Duodenal mucosa (tissue), 2 donors: ENCODE results near the gene SUMO4.

Experiments used
- H3K27ac ChIP-seq: one replicate; pipeline ENCODE4 v1.7.0; 2013; ENCODE audit warnings: low read depth, low read length
- H3K27me3 ChIP-seq, 2 donors: one replicate each; pipeline ENCODE4 v1.7.0; 2013; ENCODE audit warnings: low read length in 2 of 2, control low read depth in 1 of 2; ENCODE audit not compliant: insufficient read depth in 2 of 2, control insufficient read depth in 1 of 2
- H3K36me3 ChIP-seq, 2 donors: one replicate each; pipeline ENCODE4 v1.7.0; 2013; ENCODE audit warnings: low read length in 2 of 2, control low read depth in 1 of 2; ENCODE audit not compliant: insufficient read depth in 2 of 2, control insufficient read depth in 1 of 2
- H3K4me1 ChIP-seq, 2 donors: one replicate each; pipeline ENCODE4 v1.7.0; 2013; ENCODE audit warnings: low read length in 2 of 2, control low read depth in 1 of 2; ENCODE audit not compliant: insufficient read depth in 2 of 2, control insufficient read depth in 1 of 2
- H3K4me3 ChIP-seq, 2 donors: one replicate each; pipeline ENCODE4 v1.7.0; 2013; ENCODE audit warnings: low read length in 2 of 2, low read depth in 1 of 2
- H3K9ac ChIP-seq, 2 donors: one replicate each; pipeline ENCODE4 v1.7.0; 2013; ENCODE audit warnings: low read length in 2 of 2, low read depth in 1 of 2
- H3K9me3 ChIP-seq, 2 donors: one replicate each; pipeline ENCODE4 v1.7.0; 2013; ENCODE audit warnings: low read length in 2 of 2, control low read depth in 1 of 2; ENCODE audit not compliant: control insufficient read depth in 1 of 2

Gene SUMO4

GRCh38 chr6:149428606-149429005 lies 28.5 kb downstream of the SUMO4 start:
- Histone ChIP-seq H3K4me1 (peaks cover 0 to 3% of the 10 kb centered on the region in 2 donors), H3K9me3 (no peaks in the 10 kb centered on the region), H3K27me3 (no peaks in the 10 kb centered on the region), H3K4me3 (no peak overlapping the region), H3K36me3 (no peaks in the 10 kb centered on the region), H3K27ac (no peak overlapping the region), H3K9ac (no peak overlapping the region)

DNA sequence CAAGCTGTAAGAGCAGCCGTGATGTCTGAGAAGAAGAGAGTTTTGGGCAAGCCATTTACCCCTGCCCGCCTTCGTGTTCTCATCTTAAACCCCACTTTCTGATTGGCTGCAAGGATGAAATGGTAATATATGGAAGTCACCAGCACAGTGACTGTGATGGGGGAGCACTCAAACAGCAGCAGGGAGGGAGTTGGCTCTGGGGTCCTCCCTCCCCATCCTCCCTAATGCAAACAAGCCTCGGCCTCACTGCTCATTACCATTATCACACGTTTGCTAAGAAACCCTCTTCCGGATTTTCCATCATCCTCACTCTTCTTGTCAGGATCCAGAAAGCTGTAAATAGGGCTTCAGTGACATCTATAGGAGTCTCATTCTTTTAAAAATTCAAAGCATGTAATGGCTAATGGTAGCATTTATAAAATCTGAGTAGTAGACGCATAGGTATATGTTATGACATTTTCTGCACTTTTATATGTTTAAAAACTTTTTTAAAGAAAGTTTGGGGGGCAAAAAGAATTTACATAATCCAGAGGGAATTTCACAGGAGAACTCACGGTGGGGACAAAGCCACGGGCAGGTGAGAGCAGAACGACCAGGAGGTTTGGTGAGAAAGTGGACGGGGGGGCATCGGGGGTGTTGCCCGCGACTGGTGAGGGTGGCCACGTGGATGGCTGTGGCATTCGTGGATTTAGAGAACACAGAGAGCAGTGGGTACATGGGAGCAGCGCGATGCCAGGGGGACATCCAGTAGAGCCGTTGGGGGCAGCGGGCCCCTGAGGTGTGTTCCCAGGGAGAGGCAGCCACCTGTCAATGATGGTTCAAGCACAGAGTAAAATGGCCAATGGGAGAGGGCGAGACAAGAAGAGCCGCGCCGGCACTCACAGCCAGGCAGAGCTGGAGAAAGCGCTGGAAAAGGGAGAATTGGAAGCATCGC lies 29.6 kb downstream of the SUMO4 start:
- no peak overlapping the region for H3K9ac ChIP-seq
- H3K9me3 ChIP-seq, result no peaks in the 10 kb centered on the region
- H3K4me1 ChIP-seq, result peaks cover 0 to 3% of the 10 kb centered on the region in 2 donors
- no peaks in the 10 kb centered on the region for H3K36me3 ChIP-seq
- no peaks in the 10 kb centered on the region for H3K27me3 ChIP-seq
- no peak overlapping the region for H3K27ac ChIP-seq
- H3K4me3 ChIP-seq, result no peak overlapping the region

DNA sequence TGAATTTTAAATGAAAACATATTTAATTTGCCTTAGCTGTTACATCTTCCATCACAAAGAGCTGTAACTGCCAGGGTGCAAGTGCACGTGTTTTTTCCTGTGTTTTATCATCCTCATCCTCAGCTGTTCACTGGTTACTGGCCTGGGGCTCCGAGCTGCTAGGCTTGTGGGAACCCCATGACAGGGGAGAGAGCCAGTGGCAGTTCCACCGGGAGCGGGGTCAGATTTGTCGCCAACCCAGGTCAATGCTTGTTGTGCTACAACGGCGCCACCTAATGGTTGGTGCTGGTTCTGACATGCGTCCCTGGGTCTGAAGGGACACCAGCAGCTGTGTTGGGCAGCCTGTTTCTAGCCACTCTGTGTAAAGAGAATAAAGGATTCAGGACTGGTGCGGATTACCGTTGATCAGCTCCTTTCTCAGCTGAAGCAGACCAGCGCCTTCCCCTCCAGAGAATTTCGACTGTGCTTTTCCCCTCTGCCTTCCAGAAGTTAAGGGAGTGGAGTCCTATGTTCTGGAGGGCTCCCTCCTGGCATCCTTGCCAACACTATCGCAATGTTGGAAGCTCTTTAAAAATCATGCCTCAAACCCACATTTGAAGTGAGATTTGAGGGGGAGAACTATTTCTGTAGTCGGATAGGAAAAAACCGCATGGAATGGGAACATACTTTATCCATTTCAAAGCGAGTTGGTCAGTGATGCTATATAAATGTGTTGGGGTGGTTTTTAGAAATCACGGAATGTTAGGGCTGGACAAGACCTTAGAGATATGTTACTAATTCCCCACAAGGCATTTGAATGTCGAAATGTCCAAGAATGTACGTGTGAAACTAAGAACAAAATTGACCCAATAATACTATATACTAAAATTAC lies 32.1 kb downstream of the SUMO4 start:
- Histone ChIP-seq H3K4me1 (peaks cover 0 to 3% of the 10 kb centered on the region in 2 donors), H3K27ac (no peak overlapping the region), H3K27me3 (no peaks in the 10 kb centered on the region), H3K36me3 (no peaks in the 10 kb centered on the region), H3K9ac (no peak overlapping the region), H3K4me3 (no peak overlapping the region), H3K9me3 (no peaks in the 10 kb centered on the region)

- H3K9ac ChIP-seq, result no peak overlapping the region
- H3K9me3 ChIP-seq, result no peaks in the 10 kb centered on the region
Observed at GRCh38 chr6:149433405-149433804, 33.3 kb downstream of the SUMO4 start.

DNA sequence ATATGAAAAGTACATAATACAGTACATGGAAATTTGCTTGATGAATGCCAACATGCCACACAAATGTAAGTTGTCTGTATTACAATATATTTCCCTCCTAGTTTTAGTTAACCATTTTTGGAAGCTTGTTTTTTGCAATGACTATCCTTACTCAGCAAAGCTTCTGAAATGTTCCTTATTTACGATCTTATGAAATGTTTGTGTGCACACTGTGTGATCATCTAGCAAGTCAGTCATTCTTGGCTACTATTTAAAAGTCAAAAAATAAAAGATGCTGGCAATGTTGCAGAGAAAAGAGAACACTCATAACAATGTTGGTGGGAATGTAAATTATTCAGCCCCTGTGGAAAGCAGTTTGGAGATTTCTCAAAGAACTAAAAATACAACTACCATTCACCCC lies 33.8 kb downstream of the SUMO4 start:
- H3K4me1 ChIP-seq, result peaks cover 0 to 3% of the 10 kb centered on the region in 2 donors
- no peaks in the 10 kb centered on the region for H3K27me3 ChIP-seq
- H3K36me3 ChIP-seq, result no peaks in the 10 kb centered on the region
- H3K9me3 ChIP-seq, result no peaks in the 10 kb centered on the region
- no peak overlapping the region for H3K4me3 ChIP-seq
- no peak overlapping the region for H3K27ac ChIP-seq
- H3K9ac ChIP-seq, result no peak overlapping the region

More at GRCh38 chr6:149433405-149433804, 33.3 kb downstream of the SUMO4 start:
- peaks cover 0 to 3% of the 10 kb centered on the region in 2 donors for H3K4me1 ChIP-seq
- H3K27me3 ChIP-seq, result no peaks in the 10 kb centered on the region
- no peak overlapping the region for H3K27ac ChIP-seq
- H3K4me3 ChIP-seq, result no peak overlapping the region
- H3K36me3 ChIP-seq, result no peaks in the 10 kb centered on the region

DNA sequence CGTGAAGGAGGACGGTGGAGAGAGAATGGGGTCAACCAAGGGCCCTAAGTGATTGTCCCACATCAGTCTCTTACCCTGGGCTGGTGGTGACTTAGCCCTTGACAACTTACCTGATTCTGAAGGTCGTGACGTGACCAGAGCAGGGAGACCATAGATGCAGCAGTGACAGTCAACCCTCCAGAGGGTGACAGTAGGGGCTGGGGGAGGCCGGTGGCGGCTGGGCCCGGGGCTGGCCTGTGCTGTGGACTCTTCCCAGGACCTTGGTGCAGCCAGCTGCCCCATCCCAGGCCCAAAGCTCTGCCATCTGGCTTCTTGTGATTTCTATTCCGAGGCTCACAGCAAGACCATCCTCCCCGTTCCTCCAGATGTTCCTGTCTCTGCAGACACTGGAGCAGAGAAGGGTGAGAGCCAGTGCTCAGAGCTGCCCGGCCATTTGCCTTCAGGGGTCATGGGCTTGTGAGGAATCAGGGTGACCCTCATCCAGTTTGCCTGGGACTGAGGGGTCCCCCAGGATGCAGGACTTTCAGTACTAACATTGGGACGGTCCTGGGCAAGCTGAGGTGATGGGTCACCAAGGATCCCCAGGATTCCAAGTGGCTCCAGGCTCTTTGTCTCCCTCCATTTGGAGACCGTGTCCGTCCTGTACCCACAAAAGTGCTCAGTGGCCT lies 36.0 kb downstream of the SUMO4 start:
- H3K36me3 ChIP-seq, result no peaks in the 10 kb centered on the region
- H3K4me1 ChIP-seq, result peaks cover 0 to 3% of the 10 kb centered on the region in 2 donors
- H3K9me3 ChIP-seq, result no peaks in the 10 kb centered on the region
- no peak overlapping the region for H3K4me3 ChIP-seq
- H3K27me3 ChIP-seq, result no peaks in the 10 kb centered on the region
- H3K9ac ChIP-seq, result no peak overlapping the region
- no peak overlapping the region for H3K27ac ChIP-seq

DNA sequence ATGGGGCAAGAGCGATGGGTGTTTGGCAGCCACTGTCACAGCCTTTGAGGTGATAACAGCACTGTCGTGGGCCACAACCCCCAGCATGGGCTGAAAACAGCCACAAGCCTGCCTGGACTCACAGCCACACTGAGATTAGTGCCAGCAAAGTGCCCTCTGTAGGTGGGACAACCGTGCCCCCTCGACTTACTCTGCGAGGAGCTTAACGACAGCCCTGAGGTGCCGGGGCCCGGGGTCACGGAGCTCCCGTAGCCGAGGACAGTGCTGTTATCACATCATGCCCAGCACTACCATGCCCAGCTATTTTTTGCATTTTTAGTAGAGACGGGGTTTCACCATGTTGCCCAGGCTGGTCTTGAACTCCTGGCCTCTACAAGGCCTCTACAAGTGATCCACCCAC lies 36.6 kb downstream of the SUMO4 start:
- Histone ChIP-seq H3K4me1 (peaks cover 3 to 4% of the 10 kb centered on the region in 2 donors), H3K4me3 (no peak overlapping the region), H3K27ac (no peak overlapping the region), H3K9me3 (no peaks in the 10 kb centered on the region), H3K9ac (no peak overlapping the region), H3K36me3 (no peaks in the 10 kb centered on the region), H3K27me3 (no peaks in the 10 kb centered on the region)

DNA sequence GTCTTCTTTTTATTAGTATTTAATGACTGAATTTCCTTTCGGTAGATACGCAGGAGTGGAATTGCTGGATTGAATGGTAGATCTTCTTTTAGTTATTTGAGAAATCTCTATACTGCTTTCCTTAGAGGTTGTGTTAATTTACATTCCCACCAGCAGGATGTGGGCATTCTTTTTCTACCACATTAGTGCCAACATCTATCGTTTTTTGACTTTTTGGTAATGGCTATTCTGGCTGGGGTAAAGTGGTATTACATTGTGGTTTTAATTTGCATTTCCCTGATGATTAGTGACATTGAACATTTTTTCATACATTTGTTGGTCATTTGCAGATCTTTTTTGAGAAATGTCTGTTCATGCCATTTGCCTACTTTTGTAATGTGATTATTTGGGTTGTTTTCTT lies 37.1 kb downstream of the SUMO4 start:
- Histone ChIP-seq H3K27ac (no peak overlapping the region), H3K4me1 (peaks cover 0 to 7% of the 10 kb centered on the region in 2 donors), H3K27me3 (no peaks in the 10 kb centered on the region), H3K9me3 (no peaks in the 10 kb centered on the region), H3K36me3 (no peaks in the 10 kb centered on the region), H3K9ac (no peak overlapping the region), H3K4me3 (no peak overlapping the region)

DNA sequence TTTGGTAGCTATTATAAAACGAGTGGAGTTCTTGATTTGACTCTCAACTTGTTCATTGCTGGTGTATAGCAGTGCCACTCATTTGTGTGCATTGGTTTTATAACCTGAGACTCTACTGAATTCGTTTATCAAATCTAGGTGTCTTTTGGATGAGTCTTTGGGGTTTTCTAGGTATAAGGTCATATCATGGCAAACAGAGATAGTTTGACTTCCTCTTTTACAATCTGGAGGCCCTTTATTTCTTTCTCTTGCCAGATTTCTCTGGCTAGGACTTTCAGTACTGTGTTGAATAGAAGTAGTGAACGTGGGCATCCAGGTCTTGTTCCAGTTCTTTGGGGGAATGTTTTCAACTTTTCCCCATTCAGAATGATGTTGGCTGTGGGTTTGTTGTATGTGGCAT lies 38.8 kb downstream of the SUMO4 start:
- no peaks in the 10 kb centered on the region for H3K36me3 ChIP-seq
- H3K27ac ChIP-seq, result no peak overlapping the region
- H3K9me3 ChIP-seq, result no peaks in the 10 kb centered on the region
- H3K4me1 ChIP-seq, result peaks cover 0 to 7% of the 10 kb centered on the region in 2 donors
- H3K27me3 ChIP-seq, result no peaks in the 10 kb centered on the region
- H3K9ac ChIP-seq, result no peak overlapping the region
- H3K4me3 ChIP-seq, result no peak overlapping the region
